ENCODE results near the gene GMEB2.
"Not testable (repeated sequence)": the region's sequence is repeated elsewhere in the genome, so short reads cannot be mapped to it uniquely, and the experiment has no call there.

The GMEB2 gene

GRCh38 chr20:63656451-63656850 is 29.6 kb upstream of the GMEB2 start:
- no peak for DNase-seq

DNA sequence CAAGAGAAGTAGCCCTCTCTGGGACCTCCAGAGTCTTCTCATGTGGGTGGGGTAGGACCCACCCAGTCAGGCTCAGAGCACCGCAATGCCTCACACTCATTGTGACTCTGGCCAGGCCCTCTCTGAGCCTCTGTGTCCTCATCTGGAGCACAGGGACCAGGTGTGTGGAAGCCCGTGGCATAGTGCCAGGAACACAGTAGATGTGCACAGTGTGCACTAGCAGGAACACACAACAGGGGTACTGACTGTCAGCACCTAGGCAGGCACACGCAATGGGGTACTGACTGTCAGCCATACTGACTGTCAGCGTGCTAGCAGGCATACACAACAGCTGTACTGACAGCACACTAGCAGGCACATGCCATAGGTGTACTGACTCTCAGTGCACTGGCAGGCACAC is 28.3 kb upstream of the GMEB2 start:
- no peak for DNase-seq

GRCh38 chr20:63653974-63654668 is 27.2 kb upstream of the GMEB2 start:
- DNase-seq = no peak

- DNase-seq = peak; percentile 29 to 87
These were observed 26.4 kb upstream of the GMEB2 start, which contains the start of gene STMN3 for GRCh38 chr20:63653041-63653973. Gene STMN3, minus strand, starts transcription at chr20:63653424. Its CDS starts 79 bp downstream, at chr20:63653345.

DNA sequence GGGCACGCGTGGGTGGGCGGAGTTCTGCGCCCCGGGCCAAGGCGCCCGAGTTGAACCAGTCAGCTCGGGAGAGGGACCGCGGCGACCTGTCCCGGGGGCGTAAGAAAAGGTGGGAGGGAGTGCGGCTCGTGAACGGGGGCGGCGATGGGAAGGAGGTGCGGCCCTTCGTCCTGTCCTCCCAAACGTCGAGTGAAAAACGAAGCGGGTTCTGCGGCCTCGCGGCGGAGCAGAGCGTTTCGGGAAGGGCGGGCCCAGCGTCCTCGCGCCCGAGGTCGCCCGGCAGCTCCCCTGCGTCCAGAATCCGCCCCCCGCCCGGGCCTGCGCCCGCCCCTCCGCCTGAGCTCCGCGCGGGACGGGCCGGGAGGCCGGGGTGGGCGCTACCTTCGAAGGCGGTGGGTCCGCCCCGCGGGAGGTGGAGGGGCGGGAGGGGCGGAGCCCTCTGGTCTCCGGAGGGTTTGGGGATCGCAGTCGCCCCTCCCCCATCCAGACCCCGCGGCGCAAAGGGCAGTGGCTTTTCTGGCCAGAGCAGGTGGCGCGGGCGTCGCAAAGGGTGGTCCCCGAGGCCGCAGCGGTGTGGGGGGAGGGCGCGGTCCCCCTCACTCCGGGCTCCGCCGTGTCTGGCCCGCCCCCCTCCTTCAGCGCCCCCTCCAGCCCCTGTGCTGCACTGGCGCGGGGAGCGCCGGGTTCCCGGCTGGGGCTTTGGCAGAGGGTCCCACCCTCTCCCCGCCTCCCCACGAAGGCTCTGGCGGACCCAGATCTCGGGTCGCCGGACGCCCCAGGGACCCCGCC is 25.5 kb upstream of the GMEB2 start:
- no peak for DNase-seq

- DNase-seq = no peak
These were observed 25.0 kb upstream of the GMEB2 start for GRCh38 chr20:63651942-63652191.

DNA sequence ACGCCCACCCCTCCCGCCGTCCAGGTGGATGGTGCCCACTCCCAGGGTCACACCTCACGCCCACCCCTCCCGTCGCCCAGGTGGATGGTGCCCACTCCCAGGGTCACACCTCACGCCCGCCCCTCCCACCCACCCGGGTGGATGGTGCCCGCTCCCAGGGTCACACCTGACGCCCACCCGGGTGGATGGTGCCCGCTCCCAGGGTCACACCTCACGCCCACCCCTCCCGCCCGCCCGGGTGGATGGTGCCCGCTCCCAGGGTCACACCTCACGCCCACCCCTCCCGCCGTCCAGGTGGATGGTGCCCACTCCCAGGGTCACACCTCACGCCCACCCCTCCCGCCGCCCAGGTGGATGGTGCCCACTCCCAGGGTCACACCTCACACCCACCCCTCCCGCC is 23.6 kb upstream of the GMEB2 start:
- not testable (repeated sequence) for DNase-seq

GRCh38 chr20:63648895-63649589 is 22.1 kb upstream of the GMEB2 start:
- DNase-seq = no peak

DNA sequence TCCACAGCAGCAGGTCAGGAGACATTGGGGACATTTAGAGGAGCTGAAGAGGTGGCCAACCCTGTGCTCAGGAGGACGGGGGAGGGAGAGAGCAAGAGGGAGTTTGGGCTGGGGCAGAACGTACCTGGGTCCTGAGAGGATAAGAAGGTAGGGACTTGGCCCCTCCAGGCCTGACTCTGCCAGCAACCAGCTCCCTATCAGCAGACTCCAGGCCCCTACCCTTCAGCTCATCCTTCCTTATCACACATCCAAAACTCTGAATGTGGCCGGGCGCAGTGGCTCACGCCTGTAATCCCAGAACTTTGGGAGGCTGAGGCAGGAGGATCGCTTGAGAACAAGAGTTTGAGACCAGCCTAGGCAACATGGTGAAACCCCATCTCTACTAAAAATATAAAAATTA is 21.3 kb upstream of the GMEB2 start:
- no peak for DNase-seq

DNA sequence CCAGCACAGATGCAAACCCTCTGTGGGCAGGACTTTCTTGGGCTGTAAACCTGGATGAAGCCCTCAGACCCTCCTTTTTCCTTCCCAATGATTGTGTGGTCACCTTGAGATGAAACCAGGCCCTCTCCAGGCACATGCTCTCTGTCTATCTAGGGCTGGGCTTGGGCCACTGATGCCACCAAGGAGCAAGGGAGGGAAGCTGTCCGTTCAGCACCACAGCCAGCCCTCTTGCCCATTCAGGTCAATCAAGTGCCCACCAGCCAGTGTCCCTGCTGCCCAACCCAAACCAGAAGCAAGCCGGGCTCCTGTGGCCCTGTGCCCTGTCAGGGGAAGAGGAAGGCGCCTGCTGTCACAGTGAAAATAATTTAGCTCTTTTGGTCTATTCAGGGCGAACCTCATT is 18.3 kb upstream of the GMEB2 start:
- no peak for DNase-seq

DNA sequence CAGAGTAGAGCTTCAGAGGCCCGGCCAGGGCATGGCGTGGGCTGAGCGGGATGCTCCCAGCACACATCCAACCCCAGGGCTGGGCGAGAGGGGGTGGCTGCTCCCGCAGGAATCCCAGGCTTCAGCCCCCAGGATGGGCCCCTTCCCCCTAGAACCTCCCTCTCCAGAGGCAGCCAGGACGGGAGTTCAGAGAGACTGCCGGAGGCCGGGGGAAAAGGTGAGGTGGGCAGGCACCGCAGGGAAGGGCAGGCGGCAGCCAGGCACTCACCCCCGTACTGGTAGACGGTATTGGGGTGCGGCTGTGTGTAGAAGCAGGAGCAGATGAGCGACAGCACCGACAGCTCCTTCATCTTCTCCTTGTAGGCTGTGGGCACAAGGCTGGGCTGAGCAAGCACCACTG is 17.0 kb upstream of the GMEB2 start:
- no peak for DNase-seq

GRCh38 chr20:63643499-63643898 is 16.6 kb upstream of the GMEB2 start:
- no peak for DNase-seq

GRCh38 chr20:63642527-63643247 is 15.8 kb upstream of the GMEB2 start:
- DNase-seq = no peak

DNA sequence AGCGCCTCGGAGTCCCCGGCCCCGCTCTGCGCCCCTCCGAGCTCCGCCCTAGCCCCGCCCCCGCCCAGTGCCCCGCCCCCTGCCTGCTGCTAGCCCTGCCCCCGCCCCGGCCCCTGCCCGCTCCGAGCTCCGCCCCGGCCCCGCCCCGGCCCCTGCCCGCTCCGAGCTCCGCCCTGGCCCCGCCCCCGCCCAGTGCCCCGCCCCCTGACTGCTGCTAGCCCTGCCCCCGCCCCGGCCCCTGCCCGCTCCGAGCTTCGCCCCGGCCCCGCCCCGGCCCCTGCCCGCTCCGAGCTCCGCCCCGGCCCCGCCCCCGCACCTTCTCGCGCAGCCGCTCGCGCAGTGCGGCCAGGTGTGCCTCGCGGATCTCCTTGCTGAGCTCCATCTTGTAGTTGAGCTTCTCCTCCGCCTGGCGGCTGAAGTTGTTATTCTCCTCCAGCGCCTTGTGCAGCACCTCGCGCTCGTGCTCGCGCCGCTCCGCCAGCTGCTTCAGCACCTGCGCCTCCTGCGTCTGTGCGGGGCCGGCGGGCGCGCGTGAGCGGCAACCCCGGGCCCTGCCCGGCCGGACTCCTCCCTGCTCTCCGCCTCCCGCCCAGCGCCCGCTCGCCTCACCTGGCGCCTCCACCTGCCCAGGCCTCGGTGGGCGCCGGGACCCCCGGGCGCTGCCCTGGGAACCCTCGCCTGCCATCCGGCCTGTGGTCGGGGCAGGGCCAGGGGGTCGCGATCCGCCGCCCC is 15.1 kb upstream of the GMEB2 start:
- DNase-seq = peak; percentile 38 to 99

DNA sequence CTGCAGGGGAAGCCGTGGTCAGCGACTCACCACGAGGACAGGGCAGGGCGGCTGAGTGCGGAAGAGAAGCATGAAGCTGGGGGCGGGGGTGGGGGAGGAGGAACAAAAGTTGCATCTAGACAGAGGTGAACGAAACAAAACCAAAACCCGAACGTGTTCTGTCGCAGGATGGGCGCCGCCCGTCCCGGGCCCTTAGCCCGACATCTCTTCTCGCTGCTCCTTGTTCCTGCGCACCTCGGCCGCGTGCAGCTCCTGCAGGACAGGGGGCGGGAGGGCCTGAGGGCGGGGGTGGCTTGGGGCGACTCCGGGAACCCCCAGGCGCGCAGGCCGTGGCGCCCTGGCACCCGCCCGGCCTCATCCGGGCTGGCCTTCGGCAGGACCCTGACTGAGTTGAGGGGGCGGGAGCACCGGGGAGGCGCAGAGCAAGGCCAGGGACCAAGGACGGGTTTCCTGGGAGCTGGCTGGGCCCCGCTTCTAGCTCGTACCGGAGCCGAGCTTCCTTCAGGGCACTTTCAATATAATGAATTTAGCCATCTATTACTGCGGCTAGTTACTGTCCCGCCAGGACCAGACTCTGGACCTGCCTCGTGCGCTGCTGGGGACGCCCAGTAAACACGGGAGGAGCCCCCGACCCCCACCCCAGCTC is 14.4 kb upstream of the GMEB2 start:
- DNase-seq = no peak

DNA sequence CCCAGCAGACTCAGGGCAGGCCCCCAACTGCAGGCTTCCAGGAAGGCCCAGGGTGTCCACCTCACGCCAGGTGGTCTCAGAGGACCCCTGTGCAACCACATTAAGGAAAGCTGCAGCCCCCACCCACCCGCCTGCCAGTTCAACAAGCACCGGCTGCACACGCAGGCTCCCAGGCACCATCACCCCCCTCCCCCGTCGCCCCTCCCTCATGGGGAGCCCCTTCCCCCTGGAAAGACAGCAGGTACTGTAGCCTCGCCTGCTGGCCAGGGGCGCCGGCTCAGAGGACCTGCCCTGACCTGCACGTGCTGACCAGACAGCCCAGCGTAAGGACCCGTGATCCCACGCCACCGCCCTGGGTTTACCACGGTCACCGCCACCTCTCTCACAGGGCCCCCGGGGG is 13.8 kb upstream of the GMEB2 start:
- DNase-seq = not testable (repeated sequence)

- DNase-seq = no peak
These were observed 13.2 kb upstream of the GMEB2 start for GRCh38 chr20:63640086-63640485.

GRCh38 chr20:63639093-63639975 is 12.4 kb upstream of the GMEB2 start:
- DNase-seq = peak in 1 of 2 donors; percentile 27

DNA sequence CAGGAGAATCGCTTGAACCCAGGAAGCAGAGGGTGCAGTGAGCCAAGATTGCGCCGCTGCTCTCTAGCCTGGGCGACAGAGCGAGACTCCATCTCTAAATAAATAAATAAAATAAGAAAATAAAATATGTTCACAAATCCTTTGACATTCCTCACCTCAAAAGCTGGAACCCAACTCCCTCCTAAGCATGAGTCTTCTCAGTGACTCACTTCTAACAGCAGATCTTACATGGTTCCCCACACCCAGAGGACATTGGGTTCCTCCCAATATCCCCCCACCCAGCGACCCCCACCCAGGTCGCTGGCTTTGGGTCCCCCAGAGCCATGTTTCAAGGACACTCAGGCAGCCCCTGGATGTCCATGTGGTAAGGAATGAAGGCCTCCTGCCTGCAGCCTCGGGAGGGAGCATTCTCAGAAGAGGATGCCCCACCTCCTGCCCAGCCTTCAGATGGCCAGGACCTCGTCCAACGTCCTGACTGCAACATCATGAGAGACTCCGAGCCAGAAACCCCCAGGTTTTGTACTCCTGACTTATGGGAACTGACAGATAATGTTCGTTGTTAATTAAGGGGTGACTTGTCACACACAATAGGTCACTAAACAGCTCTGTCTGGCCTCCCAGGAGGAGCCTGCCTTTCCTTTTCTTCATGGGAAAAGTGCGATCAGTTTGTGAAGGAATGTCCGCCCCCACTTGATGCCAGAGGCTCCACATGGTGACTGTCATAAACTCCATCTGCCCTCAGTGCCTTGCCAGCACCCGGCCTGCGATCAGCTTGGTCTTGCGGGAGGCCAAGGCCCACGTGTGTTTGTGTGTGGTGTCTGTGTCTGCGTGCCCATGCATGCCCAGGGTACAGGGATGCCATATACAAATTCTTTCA is 10.1 kb upstream of the GMEB2 start:
- DNase-seq = no peak
